ENCODE results near the gene KLHL7.
A peak's percentile ranks its signal among the peaks of the same experiment; 100 is the strongest.

Gene KLHL7

GRCh38 chr7:23093111-23093510, 12.5 kb upstream of the KLHL7 start:
- Histone ChIP-seq H3K4me1 (ENCODE audit: control insufficient read depth, insufficient read depth, low read length) (no peaks in the 10 kb centered on the region), H3K27me3 (replicated peaks; ENCODE audit: control insufficient read depth, insufficient read depth, low read length) (no peaks in the 10 kb centered on the region), H3K9me3 (ENCODE audit: control insufficient read depth, low read length) (no peaks in the 10 kb centered on the region), H3K4me3 (ENCODE audit: low read length) (no peak overlapping the region), H3K9ac (ENCODE audit: low read length) (no peak overlapping the region), H3K36me3 (ENCODE audit: control insufficient read depth, insufficient read depth, low read length, severe bottlenecking) (no peaks in the 10 kb centered on the region)
- no peak for DNase-seq (ENCODE audit: low read depth)

- no peak overlapping the region for H3K9ac ChIP-seq (ENCODE audit: low read length)
- peak; percentile 19 for DNase-seq (ENCODE audit: low read depth)
- H3K4me3 ChIP-seq (ENCODE audit: low read length), result no peak overlapping the region
- no peaks in the 10 kb centered on the region for H3K27me3 ChIP-seq (replicated peaks; ENCODE audit: control insufficient read depth, insufficient read depth, low read length)
- no peaks in the 10 kb centered on the region for H3K36me3 ChIP-seq (ENCODE audit: control insufficient read depth, insufficient read depth, low read length, severe bottlenecking)
- H3K9me3 ChIP-seq (ENCODE audit: control insufficient read depth, low read length), result no peaks in the 10 kb centered on the region
- no peaks in the 10 kb centered on the region for H3K4me1 ChIP-seq (ENCODE audit: control insufficient read depth, insufficient read depth, low read length)
These were observed 12.0 kb upstream of the KLHL7 start for GRCh38 chr7:23093546-23093945.

GRCh38 chr7:23096518-23097290, 8.9 kb upstream of the KLHL7 start:
- no peak for DNase-seq (ENCODE audit: low read depth)
- no peak overlapping the region for H3K9ac ChIP-seq (ENCODE audit: low read length)
- no peaks in the 10 kb centered on the region for H3K4me1 ChIP-seq (ENCODE audit: control insufficient read depth, insufficient read depth, low read length)
- no peaks in the 10 kb centered on the region for H3K9me3 ChIP-seq (ENCODE audit: control insufficient read depth, low read length)
- H3K36me3 ChIP-seq (ENCODE audit: control insufficient read depth, insufficient read depth, low read length, severe bottlenecking), result no peaks in the 10 kb centered on the region
- H3K27me3 ChIP-seq (replicated peaks; ENCODE audit: control insufficient read depth, insufficient read depth, low read length), result no peaks in the 10 kb centered on the region
- no peak overlapping the region for H3K4me3 ChIP-seq (ENCODE audit: low read length)

GRCh38 chr7:23098029-23098428, 7.6 kb upstream of the KLHL7 start:
- DNase-seq (ENCODE audit: low read depth), result no peak
- Histone ChIP-seq H3K9me3 (ENCODE audit: control insufficient read depth, low read length) (peaks cover 4% of the 10 kb centered on the region), H3K9ac (ENCODE audit: low read length) (no peak overlapping the region), H3K4me3 (ENCODE audit: low read length) (no peak overlapping the region), H3K27me3 (replicated peaks; ENCODE audit: control insufficient read depth, insufficient read depth, low read length) (no peaks in the 10 kb centered on the region), H3K4me1 (ENCODE audit: control insufficient read depth, insufficient read depth, low read length) (no peaks in the 10 kb centered on the region), H3K36me3 (ENCODE audit: control insufficient read depth, insufficient read depth, low read length, severe bottlenecking) (no peaks in the 10 kb centered on the region)

- Histone ChIP-seq H3K9me3 (ENCODE audit: control insufficient read depth, low read length) (peaks cover 4% of the 10 kb centered on the region), H3K36me3 (ENCODE audit: control insufficient read depth, insufficient read depth, low read length, severe bottlenecking) (no peaks in the 10 kb centered on the region), H3K9ac (ENCODE audit: low read length) (no peak overlapping the region), H3K27me3 (replicated peaks; ENCODE audit: control insufficient read depth, insufficient read depth, low read length) (no peaks in the 10 kb centered on the region), H3K4me1 (ENCODE audit: control insufficient read depth, insufficient read depth, low read length) (no peaks in the 10 kb centered on the region), H3K4me3 (ENCODE audit: low read length) (no peak overlapping the region)
- no peak for DNase-seq (ENCODE audit: low read depth)
These were observed 7.1 kb upstream of the KLHL7 start for GRCh38 chr7:23098460-23098859.

- no peaks in the 10 kb centered on the region for H3K36me3 ChIP-seq (ENCODE audit: control insufficient read depth, insufficient read depth, low read length, severe bottlenecking)
- DNase-seq (ENCODE audit: low read depth), result no peak
These were observed 4.9 kb upstream of the KLHL7 start for GRCh38 chr7:23100697-23101096.

GRCh38 chr7:23105086-23105643, 420 bp upstream of the KLHL7 start:
- peak; percentile 29 for DNase-seq (ENCODE audit: low read depth)
- peaks cover 31% of the 10 kb centered on the region for H3K4me1 ChIP-seq (ENCODE audit: control insufficient read depth, insufficient read depth, low read length)

More at GRCh38 chr7:23100697-23101096, 4.9 kb upstream of the KLHL7 start:
- Histone ChIP-seq H3K27me3 (replicated peaks; ENCODE audit: control insufficient read depth, insufficient read depth, low read length) (no peaks in the 10 kb centered on the region), H3K4me3 (ENCODE audit: low read length) (no peak overlapping the region), H3K9me3 (ENCODE audit: control insufficient read depth, low read length) (peaks cover 4% of the 10 kb centered on the region), H3K4me1 (ENCODE audit: control insufficient read depth, insufficient read depth, low read length) (peaks cover 3% of the 10 kb centered on the region), H3K9ac (ENCODE audit: low read length) (no peak overlapping the region)

GRCh38 chr7:23106057-23106822, 655 bp downstream of the KLHL7 start:
- peak overlapping the region; percentile 99 for H3K4me3 ChIP-seq (ENCODE audit: low read length)
- H3K4me1 ChIP-seq (ENCODE audit: control insufficient read depth, insufficient read depth, low read length), result peaks cover 32% of the 10 kb centered on the region
- no peaks in the 10 kb centered on the region for H3K27me3 ChIP-seq (replicated peaks; ENCODE audit: control insufficient read depth, insufficient read depth, low read length)
- H3K9ac ChIP-seq (ENCODE audit: low read length), result peak overlapping the region; percentile 98
- peak; percentile 79 for DNase-seq (ENCODE audit: low read depth)
- peaks cover 4% of the 10 kb centered on the region for H3K9me3 ChIP-seq (ENCODE audit: control insufficient read depth, low read length)
- no peaks in the 10 kb centered on the region for H3K36me3 ChIP-seq (ENCODE audit: control insufficient read depth, insufficient read depth, low read length, severe bottlenecking)

More at GRCh38 chr7:23105086-23105643, 420 bp upstream of the KLHL7 start:
- no peaks in the 10 kb centered on the region for H3K27me3 ChIP-seq (replicated peaks; ENCODE audit: control insufficient read depth, insufficient read depth, low read length)
- peak overlapping the region; percentile 99 for H3K4me3 ChIP-seq (ENCODE audit: low read length)
- peak overlapping the region; percentile 98 for H3K9ac ChIP-seq (ENCODE audit: low read length)
- peaks cover 4% of the 10 kb centered on the region for H3K9me3 ChIP-seq (ENCODE audit: control insufficient read depth, low read length)
- no peaks in the 10 kb centered on the region for H3K36me3 ChIP-seq (ENCODE audit: control insufficient read depth, insufficient read depth, low read length, severe bottlenecking)

GRCh38 chr7:23106823-23107663, 1.5 kb downstream of the KLHL7 start:
- H3K9me3 ChIP-seq (ENCODE audit: control insufficient read depth, low read length), result peaks cover 4% of the 10 kb centered on the region
- no peaks in the 10 kb centered on the region for H3K27me3 ChIP-seq (replicated peaks; ENCODE audit: control insufficient read depth, insufficient read depth, low read length)
- H3K9ac ChIP-seq (ENCODE audit: low read length), result peak overlapping the region; percentile 98
- peaks cover 32% of the 10 kb centered on the region for H3K4me1 ChIP-seq (ENCODE audit: control insufficient read depth, insufficient read depth, low read length)
- no peaks in the 10 kb centered on the region for H3K36me3 ChIP-seq (ENCODE audit: control insufficient read depth, insufficient read depth, low read length, severe bottlenecking)
- H3K4me3 ChIP-seq (ENCODE audit: low read length), result peak overlapping the region; percentile 99
- DNase-seq (ENCODE audit: low read depth), result peak; percentile 42

GRCh38 chr7:23107781-23108180, 2.2 kb downstream of the KLHL7 start:
- H3K9me3 ChIP-seq (ENCODE audit: control insufficient read depth, low read length), result no peaks in the 10 kb centered on the region

More at GRCh38 chr7:23107781-23108180, 2.2 kb downstream of the KLHL7 start:
- H3K36me3 ChIP-seq (ENCODE audit: control insufficient read depth, insufficient read depth, low read length, severe bottlenecking), result no peaks in the 10 kb centered on the region
- peak overlapping the region; percentile 99 for H3K4me3 ChIP-seq (ENCODE audit: low read length)
- H3K27me3 ChIP-seq (replicated peaks; ENCODE audit: control insufficient read depth, insufficient read depth, low read length), result no peaks in the 10 kb centered on the region
- H3K9ac ChIP-seq (ENCODE audit: low read length), result peak overlapping the region; percentile 98
- peaks cover 32% of the 10 kb centered on the region for H3K4me1 ChIP-seq (ENCODE audit: control insufficient read depth, insufficient read depth, low read length)
- DNase-seq (ENCODE audit: low read depth), result no peak
